GM12878 (cell line): ENCODE measurements around the gene ZFPM1.

ENCODE experiments used
- ESRRA ChIP-seq: IDR thresholded peaks from 2 replicates; pipeline ENCODE4 v1.6.1; 2012; ENCODE audit warnings: mild to moderate bottlenecking, low read length, improper control_type of control experiment
- EZH2 ChIP-seq: IDR thresholded peaks from 2 replicates; pipeline ENCODE4 v1.6.1; 2012; ENCODE audit warnings: low read depth, mild to moderate bottlenecking, control low read depth, inconsistent platforms, low read length, borderline replicate concordance; ENCODE audit not compliant: control insufficient read depth
- POLR2A ChIP-seq: IDR thresholded peaks from 2 replicates; pipeline ENCODE4 v1.6.1; 2011; ENCODE audit warnings: low read depth, mild to moderate bottlenecking, low read length
- SMARCA5 ChIP-seq: fragments of 450-650 bp; IDR thresholded peaks from 2 replicates; pipeline ENCODE4 v1.6.1; 2017; ENCODE audit warnings: mild to moderate bottlenecking
- TF ChIP-seq, protein P1 (sequence below), 3 experiments: IDR thresholded peaks in 2 of 3; conservative IDR thresholded peaks in 1 of 3; 2 replicates each; pipeline ENCODE4 v1.5.1; 2011; ENCODE audit warnings: low read depth in 3 of 3, low read length in 3 of 3, mild to moderate bottlenecking in 3 of 3, control low read depth in 2 of 3, moderate library complexity in 2 of 3, inconsistent platforms in 1 of 3, mixed read lengths in 1 of 3; ENCODE audit not compliant: control insufficient read depth in 2 of 3, insufficient read depth in 1 of 3; ENCODE audit errors: extremely low read depth in 1 of 3
- TF ChIP-seq, protein P2 (sequence below): IDR thresholded peaks from 2 replicates; pipeline ENCODE4 v1.6.1; 2011; ENCODE audit warnings: low read depth, low read length, improper control_type of control experiment, borderline replicate concordance

DNA sequence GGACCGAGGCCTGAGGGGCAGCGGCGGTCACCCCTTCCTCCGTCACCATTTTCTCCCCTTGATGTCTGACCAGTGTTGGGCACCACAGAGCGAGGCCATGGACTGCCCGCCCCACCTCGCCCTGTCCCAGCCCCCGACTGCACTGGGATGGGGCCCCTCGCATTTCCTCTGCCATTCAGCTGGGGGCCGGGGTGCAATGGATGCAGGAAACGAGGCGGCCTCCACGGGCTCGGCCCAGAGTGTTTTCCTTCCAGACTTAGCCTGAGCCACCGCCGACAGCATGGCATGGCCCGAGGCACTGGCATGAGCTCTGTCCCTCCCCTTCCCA is 72.5 kb downstream of the ZFPM1 start:
- no peak for TF ChIP-seq POLR2A
- TF ChIP-seq, protein P1, sequence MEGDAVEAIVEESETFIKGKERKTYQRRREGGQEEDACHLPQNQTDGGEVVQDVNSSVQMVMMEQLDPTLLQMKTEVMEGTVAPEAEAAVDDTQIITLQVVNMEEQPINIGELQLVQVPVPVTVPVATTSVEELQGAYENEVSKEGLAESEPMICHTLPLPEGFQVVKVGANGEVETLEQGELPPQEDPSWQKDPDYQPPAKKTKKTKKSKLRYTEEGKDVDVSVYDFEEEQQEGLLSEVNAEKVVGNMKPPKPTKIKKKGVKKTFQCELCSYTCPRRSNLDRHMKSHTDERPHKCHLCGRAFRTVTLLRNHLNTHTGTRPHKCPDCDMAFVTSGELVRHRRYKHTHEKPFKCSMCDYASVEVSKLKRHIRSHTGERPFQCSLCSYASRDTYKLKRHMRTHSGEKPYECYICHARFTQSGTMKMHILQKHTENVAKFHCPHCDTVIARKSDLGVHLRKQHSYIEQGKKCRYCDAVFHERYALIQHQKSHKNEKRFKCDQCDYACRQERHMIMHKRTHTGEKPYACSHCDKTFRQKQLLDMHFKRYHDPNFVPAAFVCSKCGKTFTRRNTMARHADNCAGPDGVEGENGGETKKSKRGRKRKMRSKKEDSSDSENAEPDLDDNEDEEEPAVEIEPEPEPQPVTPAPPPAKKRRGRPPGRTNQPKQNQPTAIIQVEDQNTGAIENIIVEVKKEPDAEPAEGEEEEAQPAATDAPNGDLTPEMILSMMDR (IDR thresholded peaks at IDR 0.05 in 2 of 3, conservative IDR thresholded peaks at IDR 0.05 in 1 of 3; ENCODE audit: control insufficient read depth in 2 of 3, extremely low read depth in 1 of 3, insufficient read depth in 1 of 3, low read depth in 3 of 3, low read length in 3 of 3), result no peak
- TF ChIP-seq ESRRA, result no peak
- TF ChIP-seq EZH2, result no peak
- no peak for TF ChIP-seq SMARCA5
- TF ChIP-seq, protein P2, sequence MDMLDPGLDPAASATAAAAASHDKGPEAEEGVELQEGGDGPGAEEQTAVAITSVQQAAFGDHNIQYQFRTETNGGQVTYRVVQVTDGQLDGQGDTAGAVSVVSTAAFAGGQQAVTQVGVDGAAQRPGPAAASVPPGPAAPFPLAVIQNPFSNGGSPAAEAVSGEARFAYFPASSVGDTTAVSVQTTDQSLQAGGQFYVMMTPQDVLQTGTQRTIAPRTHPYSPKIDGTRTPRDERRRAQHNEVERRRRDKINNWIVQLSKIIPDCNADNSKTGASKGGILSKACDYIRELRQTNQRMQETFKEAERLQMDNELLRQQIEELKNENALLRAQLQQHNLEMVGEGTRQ, result no peak
